Pulmonary artery endothelial cell (primary cell): ENCODE results near the gene PADI1. TPM values are rescaled to one million over a fixed set of nuclear protein-coding genes. Genes with fewer than 3 reads are reported as not detected.

Source experiments
- DNase-seq: peaks from one replicate; pipeline ENCODE4 v3.0.0-alpha.2; 2011; ENCODE audit warnings: low read depth, low spot score
- total RNA-seq: library from RNA; depleted of rRNA; stranded (reverse); fragments of >200 nt; gene quantifications from 2 replicates; pipeline ENCODE4 v1.2.3, GENCODE V29; 2014

PADI1 gene
- total RNA-seq, 1 donor from 2014 or later, result not detected

GRCh38 chr1:17181781-17182464 is 23.0 kb upstream of the PADI1 start:
- no peak for DNase-seq

- DNase-seq, result no peak
Measured at GRCh38 chr1:17183388-17184160, 21.4 kb upstream of the PADI1 start.

- DNase-seq, result no peak
Measured at GRCh38 chr1:17184161-17184665, 20.7 kb upstream of the PADI1 start.

- DNase-seq, result no peak
Measured at GRCh38 chr1:17184822-17185484, 20.0 kb upstream of the PADI1 start.

- DNase-seq, result no peak
Measured at GRCh38 chr1:17185485-17185860, 19.5 kb upstream of the PADI1 start.

DNA sequence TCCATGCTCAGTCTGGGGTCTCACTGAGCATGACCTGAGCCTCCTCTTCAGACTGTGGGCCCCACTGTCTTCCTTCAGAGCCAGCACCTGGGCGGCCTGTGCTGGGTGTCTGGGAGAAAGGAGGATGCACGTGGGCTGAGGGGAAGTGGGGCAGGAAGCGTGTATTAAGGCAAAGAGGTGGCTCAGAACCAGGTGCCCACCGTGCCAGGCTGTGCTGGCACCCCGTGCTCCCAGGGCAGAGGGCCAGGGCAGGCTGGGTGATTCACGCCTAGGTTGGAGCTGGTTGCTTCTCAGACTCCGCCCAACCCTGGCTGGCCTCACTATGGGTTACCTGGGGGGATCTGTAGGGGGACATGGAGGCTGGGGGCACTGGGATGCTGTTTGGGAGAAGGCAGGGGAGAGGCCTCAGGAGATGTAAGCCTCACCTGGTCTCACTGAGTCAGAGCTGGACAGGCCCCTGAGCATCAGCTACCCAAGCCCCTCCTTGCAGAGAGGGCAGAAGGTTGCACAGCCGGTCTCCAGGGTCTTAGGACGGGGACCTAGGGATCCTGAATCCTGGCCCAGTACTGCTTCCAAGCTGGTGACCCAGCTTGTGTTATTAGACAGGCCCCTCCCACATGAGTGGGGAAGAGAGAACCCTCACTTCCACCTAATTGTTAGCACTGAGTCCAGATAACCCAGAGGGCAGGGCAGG is 18.6 kb upstream of the PADI1 start:
- no peak for DNase-seq

- no peak for DNase-seq
Measured at GRCh38 chr1:17187051-17187450, 17.9 kb upstream of the PADI1 start.

DNA sequence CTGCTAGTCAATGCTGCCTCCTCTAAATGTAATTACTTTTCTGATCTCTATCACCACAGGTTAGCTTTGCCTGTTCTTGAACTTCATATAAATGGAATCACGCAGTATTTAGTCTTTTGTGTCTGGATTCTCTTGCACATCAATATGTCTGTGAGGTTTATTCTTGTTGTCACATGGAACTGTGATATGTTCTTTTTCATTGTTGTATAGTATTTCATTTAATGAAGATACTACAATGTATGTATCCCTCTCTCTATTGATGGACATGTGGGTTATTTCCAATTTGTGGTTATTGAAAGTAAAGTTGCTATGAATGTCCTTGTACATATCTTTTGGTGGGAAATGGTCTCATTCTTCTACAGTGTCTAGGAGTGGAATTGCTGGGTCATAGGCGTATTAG is 16.7 kb upstream of the PADI1 start:
- DNase-seq, result no peak

GRCh38 chr1:17188889-17189631 is 15.9 kb upstream of the PADI1 start:
- no peak for DNase-seq

- DNase-seq, result no peak
Measured at GRCh38 chr1:17189632-17189990, 15.3 kb upstream of the PADI1 start.

DNA sequence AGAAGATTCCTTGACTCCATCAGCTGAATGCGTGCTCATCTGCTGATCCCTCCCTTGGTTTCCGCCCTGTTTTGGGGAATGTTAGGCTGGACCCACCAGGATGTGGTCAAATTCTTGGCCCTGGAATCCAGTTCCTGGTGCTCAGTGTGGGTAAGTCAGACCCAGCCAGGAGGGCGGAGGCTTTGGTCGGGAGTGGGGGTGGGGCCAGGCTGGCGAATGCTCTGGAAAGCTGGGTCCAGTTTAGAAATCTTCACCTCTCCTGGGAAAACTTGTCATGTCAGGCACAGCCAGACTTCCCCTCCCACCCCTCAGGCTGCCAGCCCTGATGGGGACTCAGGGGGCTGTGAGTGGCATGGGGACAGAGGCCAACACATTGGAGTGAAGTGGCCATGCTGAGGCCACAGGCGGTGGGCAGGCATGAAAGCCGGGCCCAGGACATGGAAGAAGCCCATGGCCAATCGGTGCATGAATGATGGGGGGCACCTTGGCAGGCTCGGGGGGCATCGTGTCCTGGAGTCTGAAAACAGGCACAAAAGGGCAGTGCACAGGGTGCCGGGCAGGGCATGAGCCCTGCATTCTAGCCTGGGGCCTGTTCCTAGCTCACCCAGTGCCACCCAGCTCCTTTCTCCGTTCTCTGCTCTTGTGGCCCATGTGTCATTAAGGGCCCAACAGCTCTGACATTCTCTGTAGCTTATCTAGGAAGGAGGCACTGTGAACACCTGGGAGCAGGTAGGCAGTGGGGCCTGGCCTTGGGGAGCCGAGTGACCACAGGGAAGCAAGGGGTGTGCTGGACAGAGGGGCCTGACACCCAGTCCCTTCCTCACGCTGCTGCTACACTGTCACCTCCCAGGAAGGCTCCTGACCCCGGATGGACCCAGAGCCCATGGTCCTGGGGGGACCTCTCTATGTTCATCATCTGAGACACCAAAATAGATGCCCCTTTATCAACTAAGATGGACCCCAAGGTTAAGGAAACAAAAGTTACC is 14.6 kb upstream of the PADI1 start:
- DNase-seq, result no peak

DNA sequence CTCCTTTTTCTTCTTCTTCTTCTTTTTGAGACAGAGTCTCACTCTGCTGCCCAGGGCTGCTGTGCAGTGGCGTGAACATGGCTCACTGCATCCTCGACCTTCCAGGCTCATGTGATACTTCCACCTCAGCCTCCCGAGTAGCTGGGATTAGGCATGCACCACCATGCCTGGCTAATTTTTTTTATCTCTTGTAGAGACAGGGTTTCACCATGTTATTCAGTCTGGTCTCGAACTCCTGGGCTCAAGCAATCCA is 13.0 kb upstream of the PADI1 start:
- no peak for DNase-seq

- no peak for DNase-seq
Measured at GRCh38 chr1:17192394-17193221, 12.3 kb upstream of the PADI1 start.

- DNase-seq, result no peak
Measured at GRCh38 chr1:17193222-17194132, 11.5 kb upstream of the PADI1 start.

DNA sequence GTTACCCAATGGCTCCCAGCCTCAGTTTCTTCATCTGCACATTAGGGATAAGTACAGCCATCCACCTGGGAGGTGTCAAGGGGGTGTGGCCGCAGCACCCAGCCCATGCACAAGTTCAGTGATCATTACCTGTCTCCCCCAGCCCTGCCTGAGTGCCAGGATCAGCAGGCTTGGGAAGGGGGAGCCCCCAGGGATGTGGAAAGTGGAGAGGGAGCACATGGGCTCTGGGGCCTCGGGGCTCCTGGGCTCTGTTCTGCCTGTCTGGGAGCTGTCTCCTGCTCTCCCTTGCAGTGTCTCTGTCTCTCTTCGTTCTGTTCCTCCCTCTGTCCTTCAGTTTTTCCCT is 10.8 kb upstream of the PADI1 start:
- no peak for DNase-seq

- no peak for DNase-seq
Measured at GRCh38 chr1:17194615-17195528, 10.1 kb upstream of the PADI1 start.

DNA sequence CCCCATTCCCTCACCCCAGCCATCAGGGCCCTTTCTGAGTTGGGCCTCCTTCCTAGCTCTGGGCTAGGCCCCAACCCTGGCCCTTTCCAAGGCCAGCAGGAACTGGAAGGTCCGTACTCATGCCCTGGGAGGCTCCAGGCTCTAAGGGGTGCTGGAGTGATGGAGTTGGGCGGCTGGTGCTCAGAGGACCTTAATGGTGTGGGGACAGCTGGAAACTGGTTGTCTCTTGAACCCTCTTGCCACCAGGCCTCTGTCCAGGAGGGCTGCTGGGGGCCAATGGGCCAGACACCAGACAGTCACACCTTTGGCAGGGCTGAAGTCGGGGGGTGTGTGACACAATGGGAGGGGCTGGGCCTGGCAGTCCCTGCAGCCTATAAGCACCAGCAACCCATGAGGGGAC is 9.2 kb upstream of the PADI1 start:
- no peak for DNase-seq
